NCI-H1048 (cell line): Measurements from ENCODE around the gene SORCS2.
"Not testable (repeated sequence)": the region's sequence is repeated elsewhere in the genome, so short reads cannot be mapped to it uniquely, and the experiment has no call there.

Experiments used
- DNase-seq: peaks from one replicate; lab custom pipeline; 2025; lab: John Stamatoyannopoulos, UW

Gene SORCS2

GRCh38 chr4:7450775-7451433 lies 258.6 kb downstream of the SORCS2 start:
- DNase-seq = no peak

GRCh38 chr4:7451434-7451789 lies 259.1 kb downstream of the SORCS2 start:
- no peak for DNase-seq

GRCh38 chr4:7451800-7452199 lies 259.5 kb downstream of the SORCS2 start:
- no peak for DNase-seq

- not testable (repeated sequence) for DNase-seq
Observed at GRCh38 chr4:7452802-7453201, 260.5 kb downstream of the SORCS2 start.

GRCh38 chr4:7457201-7458065 lies 265.1 kb downstream of the SORCS2 start:
- DNase-seq = no peak

GRCh38 chr4:7458066-7458425 lies 265.7 kb downstream of the SORCS2 start:
- no peak for DNase-seq

- no peak for DNase-seq
Observed at GRCh38 chr4:7458477-7458876, 266.1 kb downstream of the SORCS2 start.

- DNase-seq = no peak
Observed at GRCh38 chr4:7459471-7459870, 267.1 kb downstream of the SORCS2 start.

- DNase-seq = no peak
Observed at GRCh38 chr4:7460566-7460965, 268.2 kb downstream of the SORCS2 start.

GRCh38 chr4:7461230-7461629 lies 268.9 kb downstream of the SORCS2 start:
- DNase-seq = no peak

GRCh38 chr4:7462509-7462971 lies 270.2 kb downstream of the SORCS2 start:
- DNase-seq = no peak

GRCh38 chr4:7463566-7464258 lies 271.4 kb downstream of the SORCS2 start:
- no peak for DNase-seq

GRCh38 chr4:7464259-7464655 lies 271.9 kb downstream of the SORCS2 start:
- DNase-seq = no peak

- no peak for DNase-seq
Observed at GRCh38 chr4:7465017-7465416, 272.7 kb downstream of the SORCS2 start.

GRCh38 chr4:7466215-7466614 lies 273.9 kb downstream of the SORCS2 start:
- no peak for DNase-seq

- no peak for DNase-seq
Observed at GRCh38 chr4:7466904-7467303, 274.6 kb downstream of the SORCS2 start.

GRCh38 chr4:7467471-7467870 lies 275.1 kb downstream of the SORCS2 start:
- DNase-seq = no peak

- no peak for DNase-seq
Observed at GRCh38 chr4:7469023-7469422, 276.7 kb downstream of the SORCS2 start.

- no peak for DNase-seq
Observed at GRCh38 chr4:7470111-7470510, 277.8 kb downstream of the SORCS2 start.

GRCh38 chr4:7470522-7471128 lies 278.3 kb downstream of the SORCS2 start:
- no peak for DNase-seq

- no peak for DNase-seq
Observed at GRCh38 chr4:7472442-7473013, 280.2 kb downstream of the SORCS2 start.

GRCh38 chr4:7473081-7473480 lies 280.7 kb downstream of the SORCS2 start:
- DNase-seq = no peak
